PFSK-1 (cell line): ENCODE measurements around the gene VGLL1.

Experiments used
- FOXP2 ChIP-seq: optimal IDR thresholded peaks from 2 replicates; pipeline ENCODE3; 2011; ENCODE audit warnings: borderline replicate concordance, control low read depth, inconsistent platforms; ENCODE audit not compliant: insufficient read depth; ENCODE audit errors: extremely low read length, extremely low read depth
- POLR2AphosphoS5 ChIP-seq: IDR thresholded peaks from 2 replicates; pipeline ENCODE4 v1.6.1; 2012; ENCODE audit warnings: low read depth, mild to moderate bottlenecking, control low read depth, low read length, moderate library complexity
- SIN3A ChIP-seq: IDR thresholded peaks from 2 replicates; pipeline ENCODE4 v1.6.1; 2012; ENCODE audit warnings: mild to moderate bottlenecking, low read length, moderate library complexity, borderline replicate concordance; ENCODE audit not compliant: insufficient read depth
- TAF1 ChIP-seq: IDR thresholded peaks from 2 replicates; pipeline ENCODE4 v1.6.1; 2012; ENCODE audit warnings: low read length, control low read depth, borderline replicate concordance; ENCODE audit not compliant: insufficient read depth
- TF ChIP-seq, protein P1 (sequence below), 2 experiments: IDR thresholded peaks; 2 replicates each; pipeline versions ENCODE4 v1.6.1 to v1.8.0; 2011 to 2012; ENCODE audit warnings: low read depth in 2 of 2, low read length in 2 of 2, control low read depth in 1 of 2, inconsistent platforms in 1 of 2, mild to moderate bottlenecking in 1 of 2, moderate library complexity in 1 of 2; ENCODE audit not compliant: insufficient read depth in 1 of 2

The VGLL1 gene

DNA sequence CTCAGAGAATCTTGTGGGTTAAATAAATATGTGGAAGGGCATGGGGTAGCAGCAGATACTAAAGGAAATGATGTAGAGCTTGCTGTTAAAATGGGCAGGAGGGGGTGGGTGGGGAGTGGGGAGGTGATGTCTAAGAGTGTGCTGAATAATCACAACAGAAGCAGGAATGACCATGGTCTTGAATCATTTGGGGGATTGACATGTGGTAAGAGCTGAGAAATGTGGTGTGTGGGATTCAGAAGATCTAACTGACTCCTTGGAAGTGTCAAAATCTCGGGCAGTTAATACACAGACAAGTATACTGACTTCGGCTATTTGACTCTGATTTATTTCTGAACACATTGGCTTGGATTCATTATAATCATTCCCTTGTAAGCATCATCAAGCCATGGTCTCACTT is 6.8 kb downstream of the VGLL1 start:
- TF ChIP-seq, protein P1, sequence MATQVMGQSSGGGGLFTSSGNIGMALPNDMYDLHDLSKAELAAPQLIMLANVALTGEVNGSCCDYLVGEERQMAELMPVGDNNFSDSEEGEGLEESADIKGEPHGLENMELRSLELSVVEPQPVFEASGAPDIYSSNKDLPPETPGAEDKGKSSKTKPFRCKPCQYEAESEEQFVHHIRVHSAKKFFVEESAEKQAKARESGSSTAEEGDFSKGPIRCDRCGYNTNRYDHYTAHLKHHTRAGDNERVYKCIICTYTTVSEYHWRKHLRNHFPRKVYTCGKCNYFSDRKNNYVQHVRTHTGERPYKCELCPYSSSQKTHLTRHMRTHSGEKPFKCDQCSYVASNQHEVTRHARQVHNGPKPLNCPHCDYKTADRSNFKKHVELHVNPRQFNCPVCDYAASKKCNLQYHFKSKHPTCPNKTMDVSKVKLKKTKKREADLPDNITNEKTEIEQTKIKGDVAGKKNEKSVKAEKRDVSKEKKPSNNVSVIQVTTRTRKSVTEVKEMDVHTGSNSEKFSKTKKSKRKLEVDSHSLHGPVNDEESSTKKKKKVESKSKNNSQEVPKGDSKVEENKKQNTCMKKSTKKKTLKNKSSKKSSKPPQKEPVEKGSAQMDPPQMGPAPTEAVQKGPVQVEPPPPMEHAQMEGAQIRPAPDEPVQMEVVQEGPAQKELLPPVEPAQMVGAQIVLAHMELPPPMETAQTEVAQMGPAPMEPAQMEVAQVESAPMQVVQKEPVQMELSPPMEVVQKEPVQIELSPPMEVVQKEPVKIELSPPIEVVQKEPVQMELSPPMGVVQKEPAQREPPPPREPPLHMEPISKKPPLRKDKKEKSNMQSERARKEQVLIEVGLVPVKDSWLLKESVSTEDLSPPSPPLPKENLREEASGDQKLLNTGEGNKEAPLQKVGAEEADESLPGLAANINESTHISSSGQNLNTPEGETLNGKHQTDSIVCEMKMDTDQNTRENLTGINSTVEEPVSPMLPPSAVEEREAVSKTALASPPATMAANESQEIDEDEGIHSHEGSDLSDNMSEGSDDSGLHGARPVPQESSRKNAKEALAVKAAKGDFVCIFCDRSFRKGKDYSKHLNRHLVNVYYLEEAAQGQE (IDR thresholded peaks at IDR 0.05; ENCODE audit: insufficient read depth in 1 of 2, low read depth in 2 of 2, low read length in 2 of 2), result no peak
- no peak for TF ChIP-seq POLR2AphosphoS5
- TF ChIP-seq SIN3A, result no peak
- TF ChIP-seq TAF1, result no peak
- no peak for TF ChIP-seq FOXP2

DNA sequence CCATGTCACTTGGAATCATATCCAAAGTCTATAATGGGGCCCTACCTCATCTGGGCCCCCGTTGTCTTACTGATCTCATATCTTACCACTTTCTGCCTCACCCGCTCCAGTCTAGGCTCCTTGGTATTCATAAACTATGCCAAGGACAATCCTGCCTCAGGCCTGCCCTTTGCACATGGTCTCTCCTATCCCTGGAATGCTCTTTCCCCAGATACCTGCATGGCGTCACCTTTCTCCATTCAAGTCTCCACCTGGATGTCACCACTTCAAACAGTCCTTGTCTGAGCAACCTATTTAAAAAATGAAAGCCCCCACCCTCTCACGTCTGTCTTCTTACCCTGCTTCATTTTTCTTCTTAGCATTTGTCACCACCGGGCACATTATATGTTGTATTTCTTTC is 8.2 kb downstream of the VGLL1 start:
- TF ChIP-seq POLR2AphosphoS5, result no peak
- TF ChIP-seq, protein P1 (IDR thresholded peaks at IDR 0.05; ENCODE audit: insufficient read depth in 1 of 2, low read depth in 2 of 2, low read length in 2 of 2), result no peak
- no peak for TF ChIP-seq SIN3A
- no peak for TF ChIP-seq TAF1

DNA sequence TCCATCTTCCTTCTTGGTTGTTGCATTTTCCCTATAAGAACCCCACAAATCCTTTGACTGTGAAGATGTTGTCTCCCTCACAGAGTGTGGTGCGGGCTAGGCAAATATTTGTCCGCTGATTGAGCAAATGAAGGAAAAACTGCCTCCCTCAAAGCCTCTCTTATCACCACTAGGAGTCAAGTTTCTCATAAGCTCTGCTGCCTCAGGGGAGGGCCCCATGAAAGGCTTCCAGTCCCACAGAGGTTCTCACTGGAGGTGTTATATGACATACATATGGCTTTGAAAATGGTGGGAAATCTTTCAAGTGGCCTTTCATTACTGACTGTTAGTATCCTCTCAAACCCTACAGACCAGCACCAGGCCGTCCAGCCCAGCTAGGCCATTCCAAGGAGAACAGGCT is 9.3 kb downstream of the VGLL1 start:
- TF ChIP-seq POLR2AphosphoS5 (no peak), FOXP2 (no peak)

DNA sequence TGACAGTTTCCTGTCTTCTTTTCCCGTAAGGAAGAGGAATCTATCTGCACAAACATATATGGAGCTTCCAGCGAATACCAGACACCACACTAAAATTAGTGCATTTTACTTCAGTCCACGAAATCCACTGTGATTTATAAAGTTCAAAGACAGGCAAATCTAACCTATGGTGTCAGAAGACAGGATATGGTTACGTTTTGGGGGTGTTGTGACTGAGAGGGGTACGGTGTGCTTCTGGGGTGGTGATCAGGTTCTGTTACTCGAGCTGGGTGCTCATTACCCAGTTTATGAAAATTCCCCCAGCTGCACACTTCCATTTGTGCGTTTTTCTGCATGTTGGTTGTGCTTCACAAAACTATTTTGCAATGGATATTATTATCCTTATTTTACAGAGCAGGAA is 10.3 kb downstream of the VGLL1 start:
- TF ChIP-seq TAF1, result no peak
- TF ChIP-seq POLR2AphosphoS5, result no peak
- TF ChIP-seq SIN3A, result no peak
- TF ChIP-seq, protein P1 (IDR thresholded peaks at IDR 0.05; ENCODE audit: insufficient read depth in 1 of 2, low read depth in 2 of 2, low read length in 2 of 2), result no peak
- no peak for TF ChIP-seq FOXP2

DNA sequence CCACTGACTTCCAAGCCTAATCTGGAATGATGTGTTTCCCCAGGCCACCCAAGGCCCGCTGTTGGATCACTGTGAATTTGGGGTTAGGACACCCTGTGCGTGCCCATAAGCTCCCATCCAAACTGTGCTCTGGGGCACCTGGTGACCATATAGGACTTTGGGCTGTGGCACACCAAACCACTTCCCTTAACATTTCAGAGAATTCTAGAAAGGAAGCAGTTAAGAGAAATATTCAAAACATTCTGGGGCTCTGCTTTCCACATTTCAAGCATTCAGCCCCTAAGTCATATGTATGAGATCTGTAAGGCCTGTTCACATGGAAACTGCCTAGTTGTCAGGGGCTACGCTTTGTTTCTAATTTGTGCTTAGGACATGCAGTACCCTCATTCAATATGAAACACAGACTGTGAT is 14.4 kb downstream of the VGLL1 start:
- TF ChIP-seq SIN3A (no peak), TAF1 (no peak), FOXP2 (no peak), POLR2AphosphoS5 (no peak)
- TF ChIP-seq, protein P1 (IDR thresholded peaks at IDR 0.05; ENCODE audit: insufficient read depth in 1 of 2, low read depth in 2 of 2, low read length in 2 of 2), result no peak
